ENCODE measurements around the gene PTPRJ. TPM values are rescaled to one million over a fixed set of nuclear protein-coding genes. Genes with fewer than 3 reads are reported as not detected.
A peak's percentile ranks its signal among the peaks of the same experiment; 100 is the strongest.

The PTPRJ gene
- total RNA-seq, 1 experiment from 2014 or later, result 12.1 TPM

DNA sequence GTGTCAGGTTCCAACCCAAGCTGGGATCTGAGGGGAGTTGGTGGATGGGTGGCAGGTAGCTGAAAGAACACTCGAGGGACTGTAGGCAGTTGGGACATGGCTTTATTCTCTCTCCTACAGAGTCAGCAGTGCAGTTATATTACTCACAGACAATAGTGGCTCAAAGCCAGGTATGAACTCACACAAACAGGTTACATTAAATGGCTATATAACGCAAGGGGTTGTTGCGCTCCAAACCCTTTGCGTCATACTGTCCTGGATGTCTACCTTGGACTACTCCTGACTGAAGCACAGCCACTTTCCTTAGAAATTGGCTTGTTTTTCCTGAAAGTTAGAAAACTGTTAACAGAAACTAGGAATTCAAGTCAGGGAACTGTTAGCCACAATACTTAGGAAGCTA, 169.9 kb downstream of the PTPRJ start:
- TF ChIP-seq EZH2 (IDR thresholded peaks at IDR 0.05; ENCODE audit: borderline replicate concordance, low read depth, low read length, poor library complexity, severe bottlenecking), result no peak
- no peak for TF ChIP-seq CTCF (conservative IDR thresholded peaks at IDR 0.05; ENCODE audit: low read depth, low read length)
- intact Hi-C loops (cut with micrococcal nuclease; ENCODE audit: unreplicated experiment), result no loop called here
- peaks cover 11% of the 10 kb centered on the region for H3K9me3 ChIP-seq (ENCODE audit: low read depth, low read length, poor library complexity, severe bottlenecking)
- ChIA-PET POLR2A (ENCODE audit: low non-redundant PET) (no interaction called here), CTCF (no interaction called here)
- H3K27ac ChIP-seq (ENCODE audit: low read depth, low read length, poor library complexity, severe bottlenecking), result no peak overlapping the region
- H3K36me3 ChIP-seq (ENCODE audit: insufficient read depth, low read length, poor library complexity, severe bottlenecking), result no peaks in the 10 kb centered on the region
- no TSS peak for BruUV-seq (replicated peaks)
- H3K4me1 ChIP-seq (ENCODE audit: insufficient read depth, low read length, poor library complexity, severe bottlenecking), result no peaks in the 10 kb centered on the region
- no peak overlapping the region for H3K4me3 ChIP-seq (ENCODE audit: low read depth, low read length, poor library complexity, severe bottlenecking)
- no peaks in the 10 kb centered on the region for H3K27me3 ChIP-seq (replicated peaks; ENCODE audit: insufficient read depth, low read depth, low read length, poor library complexity)
- no peak for DNase-seq (ENCODE audit: low spot score)

DNA sequence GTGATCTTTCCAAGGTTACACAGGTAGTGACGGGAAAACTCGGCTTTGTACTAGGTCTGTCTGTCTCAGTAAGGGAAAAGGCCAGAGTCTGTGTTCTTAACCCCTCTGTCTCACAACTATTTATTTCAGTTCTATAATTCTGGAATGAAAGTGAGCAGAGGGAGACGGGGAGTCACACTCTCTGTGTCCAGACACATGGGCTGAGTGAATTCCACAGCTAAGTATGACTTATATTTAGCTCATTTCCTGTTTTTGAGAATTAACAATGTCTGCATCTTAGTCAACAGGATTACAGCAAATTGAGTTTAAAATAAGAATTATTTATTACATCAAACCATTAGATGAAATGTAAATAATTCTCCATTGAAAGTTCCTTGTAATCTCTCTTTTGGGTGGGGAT, 173.8 kb downstream of the PTPRJ start:
- ChIA-PET POLR2A (ENCODE audit: low non-redundant PET) (no interaction called here), CTCF (no interaction called here)
- TF ChIP-seq EZH2 (IDR thresholded peaks at IDR 0.05; ENCODE audit: borderline replicate concordance, low read depth, low read length, poor library complexity, severe bottlenecking), result no peak
- no peak for TF ChIP-seq CTCF (conservative IDR thresholded peaks at IDR 0.05; ENCODE audit: low read depth, low read length)
- H3K9me3 ChIP-seq (ENCODE audit: low read depth, low read length, poor library complexity, severe bottlenecking), result peaks cover 11% of the 10 kb centered on the region
- intact Hi-C loops (cut with micrococcal nuclease; ENCODE audit: unreplicated experiment), result no loop called here
- H3K27ac ChIP-seq (ENCODE audit: low read depth, low read length, poor library complexity, severe bottlenecking), result no peak overlapping the region
- H3K4me3 ChIP-seq (ENCODE audit: low read depth, low read length, poor library complexity, severe bottlenecking), result no peak overlapping the region
- H3K36me3 ChIP-seq (ENCODE audit: insufficient read depth, low read length, poor library complexity, severe bottlenecking), result no peaks in the 10 kb centered on the region
- no TSS peak for BruUV-seq (replicated peaks)
- DNase-seq (ENCODE audit: low spot score), result peak; percentile 49
- no peaks in the 10 kb centered on the region for H3K4me1 ChIP-seq (ENCODE audit: insufficient read depth, low read length, poor library complexity, severe bottlenecking)
- no peaks in the 10 kb centered on the region for H3K27me3 ChIP-seq (replicated peaks; ENCODE audit: insufficient read depth, low read depth, low read length, poor library complexity)

GRCh38 chr11:48161951-48162884, 181.9 kb downstream of the PTPRJ start:
- Histone ChIP-seq H3K4me1 (ENCODE audit: insufficient read depth, low read length, poor library complexity, severe bottlenecking) (no peaks in the 10 kb centered on the region), H3K27ac (ENCODE audit: low read depth, low read length, poor library complexity, severe bottlenecking) (no peak overlapping the region), H3K27me3 (replicated peaks; ENCODE audit: insufficient read depth, low read depth, low read length, poor library complexity) (no peaks in the 10 kb centered on the region), H3K4me3 (ENCODE audit: low read depth, low read length, poor library complexity, severe bottlenecking) (no peak overlapping the region), H3K9me3 (ENCODE audit: low read depth, low read length, poor library complexity, severe bottlenecking) (no peaks in the 10 kb centered on the region), H3K36me3 (ENCODE audit: insufficient read depth, low read length, poor library complexity, severe bottlenecking) (no peaks in the 10 kb centered on the region)
- BruUV-seq (replicated peaks), result no TSS peak
- intact Hi-C loops (cut with micrococcal nuclease; ENCODE audit: unreplicated experiment), result no loop called here
- no peak for TF ChIP-seq EZH2 (IDR thresholded peaks at IDR 0.05; ENCODE audit: borderline replicate concordance, low read depth, low read length, poor library complexity, severe bottlenecking)
- TF ChIP-seq CTCF (conservative IDR thresholded peaks at IDR 0.05; ENCODE audit: low read depth, low read length), result no peak
- DNase-seq (ENCODE audit: low spot score), result no peak
- ChIA-PET POLR2A (ENCODE audit: low non-redundant PET) (interaction anchor here (0.7 kb wide), 1 partner anchor 254 kb away, joined by 7 read pairs; no protein-coding TSS in a partner anchor), CTCF (no interaction called here)

Measured in A673 (cell line).